ENCODE data around the gene PBX1. TPM values are rescaled to one million over a fixed set of nuclear protein-coding genes. Genes with fewer than 3 reads are reported as not detected.

The PBX1 gene
- total and polyA plus RNA-seq, 2 experiments from 2014 or later = 40.0 to 104 TPM

Small RNA genes lying within 50 kb of the gene (small RNA-seq; reads per million reads assigned to genes)
- gene RF00017 (ENCODE audit: low replicate concordance) (not detected), gene RF00019 (ENCODE audit: low replicate concordance) (not detected), gene RNU6-171P (ENCODE audit: low replicate concordance) (not detected)

Measured in GM23338 (cell line).